ENCODE measurements around the gene PPP3CA.

The PPP3CA gene

DNA sequence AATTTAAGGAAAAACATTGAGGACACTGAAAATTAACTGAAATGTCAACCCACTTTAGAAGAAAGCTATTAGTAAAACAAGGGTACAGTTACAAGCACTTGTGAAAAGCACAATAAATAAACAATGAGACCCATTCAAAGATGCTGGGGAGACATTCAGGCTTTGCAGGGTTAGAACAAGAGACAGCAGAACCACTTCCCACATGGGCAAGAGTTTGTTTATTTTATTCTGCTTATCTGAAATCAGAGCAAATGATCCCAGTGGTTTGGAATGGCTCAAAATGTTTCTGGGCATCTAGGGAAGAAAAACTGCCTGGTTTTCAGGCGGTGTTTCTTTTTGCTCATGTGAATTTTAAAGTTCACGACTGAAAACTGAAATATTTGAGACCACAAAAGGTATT, 42.4 kb downstream of the PPP3CA start:
- Histone ChIP-seq H3K27ac (ENCODE audit: low read depth, low read length) (no peak overlapping the region), H3K9me3 (ENCODE audit: low read length) (no peaks in the 10 kb centered on the region), H3K4me1 (ENCODE audit: insufficient read depth, low read length) (peaks cover 20% of the 10 kb centered on the region), H3K9ac (ENCODE audit: low read length) (no peak overlapping the region), H3K27me3 (ENCODE audit: control insufficient read depth in 1 of 2, insufficient read depth in 2 of 2, low read length in 2 of 2) (no peaks in the 10 kb centered on the region), H3K4me3 (ENCODE audit: low read depth in 1 of 2, low read length in 2 of 2) (no peak overlapping the region), H3K36me3 (ENCODE audit: insufficient read depth, low read length) (no peaks in the 10 kb centered on the region)

DNA sequence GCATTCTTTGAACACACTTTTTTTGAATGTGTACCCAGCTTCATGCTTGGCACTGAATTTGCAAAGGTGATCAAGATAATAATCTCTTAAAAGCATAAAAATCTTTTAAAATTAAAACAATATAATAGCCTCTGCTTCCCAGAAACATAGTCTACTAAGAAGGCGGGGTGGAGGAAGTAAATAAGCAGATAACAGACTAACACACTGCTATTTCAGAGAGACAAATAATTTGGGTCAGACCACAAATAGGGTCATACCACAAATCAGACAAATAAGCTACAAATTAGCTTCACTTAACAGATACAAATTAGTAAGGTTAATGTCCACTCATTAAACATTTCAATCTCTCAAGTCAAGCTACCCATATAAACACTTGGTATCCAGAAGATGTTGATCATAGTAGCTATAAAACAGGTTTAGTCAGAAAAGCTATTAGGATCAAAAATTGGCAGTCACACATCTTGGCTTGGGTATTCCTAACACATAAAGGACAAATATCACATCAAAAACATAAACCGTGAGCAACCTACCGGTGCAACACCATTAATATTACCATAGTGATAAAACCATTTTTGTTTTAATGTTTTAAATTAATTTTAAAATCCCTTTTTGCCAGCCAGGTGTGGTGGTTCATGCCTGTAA, 47.3 kb downstream of the PPP3CA start:
- no peak overlapping the region for H3K4me3 ChIP-seq (ENCODE audit: low read depth in 1 of 2, low read length in 2 of 2)
- no peak overlapping the region for H3K9ac ChIP-seq (ENCODE audit: low read length)
- H3K27ac ChIP-seq (ENCODE audit: low read depth, low read length) = no peak overlapping the region
- no peaks in the 10 kb centered on the region for H3K27me3 ChIP-seq (ENCODE audit: control insufficient read depth in 1 of 2, insufficient read depth in 2 of 2, low read length in 2 of 2)
- peaks cover 4% of the 10 kb centered on the region for H3K4me1 ChIP-seq (ENCODE audit: insufficient read depth, low read length)
- H3K9me3 ChIP-seq (ENCODE audit: low read length) = no peaks in the 10 kb centered on the region
- no peaks in the 10 kb centered on the region for H3K36me3 ChIP-seq (ENCODE audit: insufficient read depth, low read length)

DNA sequence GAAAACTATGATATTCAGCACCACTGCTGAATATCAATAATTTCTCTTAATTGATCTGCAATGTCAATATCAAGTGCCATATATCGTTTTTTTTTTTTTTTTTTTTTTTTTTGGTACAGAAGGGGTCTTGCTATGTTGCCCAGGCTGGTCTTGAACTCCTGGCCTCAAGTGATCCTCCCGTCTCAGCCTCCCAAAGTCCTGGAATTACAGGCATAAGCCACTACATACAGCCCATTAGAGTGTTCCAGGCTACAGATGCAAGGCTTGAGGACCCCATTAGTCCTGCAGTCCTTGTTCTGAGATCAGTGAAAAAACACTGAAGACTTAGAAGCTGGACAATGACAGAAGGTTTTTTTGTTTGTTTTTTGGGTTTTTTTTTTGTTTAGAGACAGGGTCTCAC, 48.3 kb downstream of the PPP3CA start:
- no peaks in the 10 kb centered on the region for H3K9me3 ChIP-seq (ENCODE audit: low read length)
- H3K4me1 ChIP-seq (ENCODE audit: insufficient read depth, low read length) = no peaks in the 10 kb centered on the region
- H3K36me3 ChIP-seq (ENCODE audit: insufficient read depth, low read length) = no peaks in the 10 kb centered on the region
- no peak overlapping the region for H3K27ac ChIP-seq (ENCODE audit: low read depth, low read length)
- no peak overlapping the region for H3K4me3 ChIP-seq (ENCODE audit: low read depth in 1 of 2, low read length in 2 of 2)
- no peaks in the 10 kb centered on the region for H3K27me3 ChIP-seq (ENCODE audit: control insufficient read depth in 1 of 2, insufficient read depth in 2 of 2, low read length in 2 of 2)
- no peak overlapping the region for H3K9ac ChIP-seq (ENCODE audit: low read length)

DNA sequence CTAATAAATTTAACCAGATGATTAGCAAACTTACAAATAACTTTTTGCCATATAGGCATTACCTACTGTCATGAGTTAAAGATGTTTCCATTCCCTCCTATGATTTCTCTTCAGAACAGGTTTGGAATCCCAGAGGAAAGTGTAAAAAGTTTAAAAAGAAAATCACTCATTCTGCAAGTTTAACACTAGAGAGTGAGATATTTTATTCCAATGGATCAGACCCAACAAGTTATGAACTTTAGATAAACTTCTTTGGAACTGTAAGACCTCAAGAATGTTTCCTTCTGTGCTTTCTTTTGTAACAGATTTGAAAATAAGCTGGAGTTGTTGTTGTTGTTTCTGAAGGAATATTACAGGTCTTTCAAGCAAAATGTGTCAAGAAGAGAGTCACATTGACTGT, 51.6 kb downstream of the PPP3CA start:
- Histone ChIP-seq H3K4me1 (ENCODE audit: insufficient read depth, low read length) (peaks cover 10% of the 10 kb centered on the region), H3K27ac (ENCODE audit: low read depth, low read length) (no peak overlapping the region), H3K9me3 (ENCODE audit: low read length) (no peaks in the 10 kb centered on the region), H3K9ac (ENCODE audit: low read length) (no peak overlapping the region), H3K4me3 (ENCODE audit: low read depth in 1 of 2, low read length in 2 of 2) (no peak overlapping the region), H3K27me3 (ENCODE audit: control insufficient read depth in 1 of 2, insufficient read depth in 2 of 2, low read length in 2 of 2) (no peaks in the 10 kb centered on the region), H3K36me3 (ENCODE audit: insufficient read depth, low read length) (no peaks in the 10 kb centered on the region)

DNA sequence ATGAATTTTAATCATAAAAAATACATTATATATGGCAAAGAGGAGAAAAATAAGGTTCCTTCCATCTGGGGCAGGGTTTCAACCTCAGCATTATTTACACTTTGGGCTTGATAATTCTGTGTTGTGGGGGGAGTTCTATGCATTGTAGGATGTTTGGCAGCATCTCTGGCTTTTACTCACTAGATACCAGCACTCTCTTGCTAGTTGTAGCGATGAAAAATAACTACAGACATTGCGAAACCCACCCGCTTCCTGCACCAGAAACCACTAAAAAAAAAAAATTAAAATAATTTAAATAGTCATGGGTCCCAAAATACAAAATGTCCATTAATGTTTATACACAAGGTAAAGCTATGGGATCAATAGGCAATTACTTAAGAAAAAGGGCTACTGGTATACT, 52.7 kb downstream of the PPP3CA start:
- Histone ChIP-seq H3K9ac (ENCODE audit: low read length) (no peak overlapping the region), H3K36me3 (ENCODE audit: insufficient read depth, low read length) (no peaks in the 10 kb centered on the region), H3K9me3 (ENCODE audit: low read length) (no peaks in the 10 kb centered on the region), H3K4me1 (ENCODE audit: insufficient read depth, low read length) (peaks cover 13% of the 10 kb centered on the region), H3K4me3 (ENCODE audit: low read depth in 1 of 2, low read length in 2 of 2) (no peak overlapping the region), H3K27me3 (ENCODE audit: control insufficient read depth in 1 of 2, insufficient read depth in 2 of 2, low read length in 2 of 2) (no peaks in the 10 kb centered on the region), H3K27ac (ENCODE audit: low read depth, low read length) (no peak overlapping the region)

DNA sequence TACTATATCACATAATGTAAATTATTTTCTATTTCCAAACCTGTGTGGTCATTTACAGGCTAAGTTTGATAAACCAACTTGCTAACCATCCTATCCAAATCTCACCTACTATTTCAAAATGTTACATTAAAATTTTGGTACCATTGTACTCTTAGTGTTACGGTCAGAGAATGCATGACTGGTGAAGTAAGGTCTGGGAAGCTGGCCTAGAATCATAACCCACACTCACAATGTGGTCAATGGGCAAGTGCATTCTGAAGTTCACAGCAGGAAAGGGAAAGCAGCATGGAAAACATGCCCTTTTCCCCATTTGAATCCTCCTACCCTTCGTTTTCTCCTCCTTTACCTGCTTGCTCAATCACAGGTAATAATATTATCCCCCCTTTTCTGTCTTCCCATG, 54.4 kb downstream of the PPP3CA start:
- Histone ChIP-seq H3K9ac (ENCODE audit: low read length) (no peak overlapping the region), H3K9me3 (ENCODE audit: low read length) (no peaks in the 10 kb centered on the region), H3K27ac (ENCODE audit: low read depth, low read length) (no peak overlapping the region), H3K4me1 (ENCODE audit: insufficient read depth, low read length) (peaks cover 23% of the 10 kb centered on the region), H3K4me3 (ENCODE audit: low read depth in 1 of 2, low read length in 2 of 2) (no peak overlapping the region), H3K36me3 (ENCODE audit: insufficient read depth, low read length) (no peaks in the 10 kb centered on the region), H3K27me3 (ENCODE audit: control insufficient read depth in 1 of 2, insufficient read depth in 2 of 2, low read length in 2 of 2) (no peaks in the 10 kb centered on the region)

DNA sequence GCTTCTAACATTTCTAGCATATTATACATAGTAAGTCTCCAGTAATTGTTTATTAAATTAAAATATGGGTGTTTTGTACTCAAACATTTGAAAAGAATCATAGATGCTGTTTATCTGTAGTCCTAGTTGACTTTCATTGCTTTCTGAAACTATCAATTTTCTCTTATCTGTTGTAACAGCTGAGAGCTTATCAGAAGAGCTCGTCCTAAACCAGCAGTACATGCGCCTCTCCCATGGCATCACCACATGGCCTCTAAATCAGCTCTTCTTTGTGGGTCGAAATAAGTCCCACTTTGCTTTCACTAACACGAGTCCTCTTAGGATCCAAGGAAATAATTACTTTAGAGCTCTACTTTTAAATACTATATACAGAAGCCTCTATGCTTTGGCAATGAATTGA, 55.1 kb downstream of the PPP3CA start:
- Histone ChIP-seq H3K36me3 (ENCODE audit: insufficient read depth, low read length) (no peaks in the 10 kb centered on the region), H3K27ac (ENCODE audit: low read depth, low read length) (no peak overlapping the region), H3K4me3 (ENCODE audit: low read depth in 1 of 2, low read length in 2 of 2) (no peak overlapping the region), H3K27me3 (ENCODE audit: control insufficient read depth in 1 of 2, insufficient read depth in 2 of 2, low read length in 2 of 2) (no peaks in the 10 kb centered on the region), H3K9me3 (ENCODE audit: low read length) (no peaks in the 10 kb centered on the region), H3K4me1 (ENCODE audit: insufficient read depth, low read length) (peaks cover 29% of the 10 kb centered on the region), H3K9ac (ENCODE audit: low read length) (no peak overlapping the region)

DNA sequence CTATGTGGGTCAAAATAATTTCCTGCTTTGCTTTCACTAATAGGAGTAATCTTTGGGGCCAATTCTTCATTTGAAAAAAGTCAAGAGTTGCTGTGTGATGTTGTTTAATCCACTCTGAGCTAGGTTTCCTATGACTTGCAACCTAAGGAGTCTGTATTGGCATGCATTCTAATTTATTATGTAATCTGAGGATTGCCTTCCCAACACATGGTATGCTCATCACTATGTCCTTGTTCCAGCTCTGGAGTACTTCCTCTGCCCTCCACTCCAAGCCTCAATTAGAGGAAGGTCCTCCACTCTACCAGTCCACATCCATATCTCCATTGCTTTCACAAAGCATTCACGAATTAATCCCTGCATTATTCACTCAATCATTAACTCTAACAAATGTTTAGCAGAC, 56.1 kb downstream of the PPP3CA start:
- no peak overlapping the region for H3K27ac ChIP-seq (ENCODE audit: low read depth, low read length)

DNA sequence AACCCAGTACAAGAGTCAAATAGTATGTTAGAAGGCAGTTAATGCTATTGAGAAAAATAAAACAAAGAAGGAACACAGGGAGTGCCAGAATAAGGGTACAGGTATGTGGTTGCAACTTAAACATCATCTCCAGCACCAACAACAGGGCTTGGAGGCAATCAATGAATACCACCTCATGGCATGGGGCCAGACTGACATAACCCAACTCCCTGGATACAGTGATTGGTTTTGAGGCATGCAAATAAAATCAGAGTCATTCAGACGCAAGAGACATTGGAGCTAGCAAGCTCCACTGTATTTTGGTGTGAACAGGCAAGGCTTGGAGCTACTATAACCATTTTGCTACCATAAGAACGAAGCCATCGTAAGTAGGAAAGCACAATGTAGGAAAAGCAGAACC, 56.7 kb downstream of the PPP3CA start:
- Histone ChIP-seq H3K4me3 (ENCODE audit: low read depth in 1 of 2, low read length in 2 of 2) (no peak overlapping the region), H3K9me3 (ENCODE audit: low read length) (no peaks in the 10 kb centered on the region), H3K4me1 (ENCODE audit: insufficient read depth, low read length) (peaks cover 35% of the 10 kb centered on the region), H3K27me3 (ENCODE audit: control insufficient read depth in 1 of 2, insufficient read depth in 2 of 2, low read length in 2 of 2) (no peaks in the 10 kb centered on the region), H3K27ac (ENCODE audit: low read depth, low read length) (no peak overlapping the region), H3K36me3 (ENCODE audit: insufficient read depth, low read length) (no peaks in the 10 kb centered on the region), H3K9ac (ENCODE audit: low read length) (no peak overlapping the region)

More for the DNA sequence above, 56.1 kb downstream of the PPP3CA start:
- no peaks in the 10 kb centered on the region for H3K36me3 ChIP-seq (ENCODE audit: insufficient read depth, low read length)
- H3K9me3 ChIP-seq (ENCODE audit: low read length) = no peaks in the 10 kb centered on the region
- no peak overlapping the region for H3K9ac ChIP-seq (ENCODE audit: low read length)
- H3K27me3 ChIP-seq (ENCODE audit: control insufficient read depth in 1 of 2, insufficient read depth in 2 of 2, low read length in 2 of 2) = no peaks in the 10 kb centered on the region
- H3K4me1 ChIP-seq (ENCODE audit: insufficient read depth, low read length) = peaks cover 31% of the 10 kb centered on the region
- no peak overlapping the region for H3K4me3 ChIP-seq (ENCODE audit: low read depth in 1 of 2, low read length in 2 of 2)

DNA sequence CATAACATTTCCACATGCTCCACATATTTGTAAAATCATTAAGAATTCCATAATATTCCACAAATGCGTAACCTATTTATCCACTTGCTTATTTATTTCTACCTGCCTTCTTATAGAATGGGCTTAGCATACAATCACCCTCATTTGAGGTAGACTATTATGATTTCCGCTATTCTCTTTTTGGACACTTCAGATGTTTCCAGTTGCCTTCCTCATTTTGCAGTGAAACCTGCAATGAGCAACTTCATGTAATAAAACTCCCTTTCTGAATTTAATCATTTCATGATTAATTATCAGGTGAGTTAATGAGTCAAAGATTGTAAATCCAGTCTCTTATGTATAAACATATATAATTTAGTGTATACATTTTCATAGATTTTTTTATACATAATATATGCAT, 58.0 kb downstream of the PPP3CA start:
- H3K4me1 ChIP-seq (ENCODE audit: insufficient read depth, low read length) = peaks cover 43% of the 10 kb centered on the region
- H3K36me3 ChIP-seq (ENCODE audit: insufficient read depth, low read length) = no peaks in the 10 kb centered on the region
- H3K9me3 ChIP-seq (ENCODE audit: low read length) = no peaks in the 10 kb centered on the region
- no peak overlapping the region for H3K4me3 ChIP-seq (ENCODE audit: low read depth in 1 of 2, low read length in 2 of 2)
- H3K27ac ChIP-seq (ENCODE audit: low read depth, low read length) = no peak overlapping the region
- no peak overlapping the region for H3K9ac ChIP-seq (ENCODE audit: low read length)
- H3K27me3 ChIP-seq (ENCODE audit: control insufficient read depth in 1 of 2, insufficient read depth in 2 of 2, low read length in 2 of 2) = no peaks in the 10 kb centered on the region

DNA sequence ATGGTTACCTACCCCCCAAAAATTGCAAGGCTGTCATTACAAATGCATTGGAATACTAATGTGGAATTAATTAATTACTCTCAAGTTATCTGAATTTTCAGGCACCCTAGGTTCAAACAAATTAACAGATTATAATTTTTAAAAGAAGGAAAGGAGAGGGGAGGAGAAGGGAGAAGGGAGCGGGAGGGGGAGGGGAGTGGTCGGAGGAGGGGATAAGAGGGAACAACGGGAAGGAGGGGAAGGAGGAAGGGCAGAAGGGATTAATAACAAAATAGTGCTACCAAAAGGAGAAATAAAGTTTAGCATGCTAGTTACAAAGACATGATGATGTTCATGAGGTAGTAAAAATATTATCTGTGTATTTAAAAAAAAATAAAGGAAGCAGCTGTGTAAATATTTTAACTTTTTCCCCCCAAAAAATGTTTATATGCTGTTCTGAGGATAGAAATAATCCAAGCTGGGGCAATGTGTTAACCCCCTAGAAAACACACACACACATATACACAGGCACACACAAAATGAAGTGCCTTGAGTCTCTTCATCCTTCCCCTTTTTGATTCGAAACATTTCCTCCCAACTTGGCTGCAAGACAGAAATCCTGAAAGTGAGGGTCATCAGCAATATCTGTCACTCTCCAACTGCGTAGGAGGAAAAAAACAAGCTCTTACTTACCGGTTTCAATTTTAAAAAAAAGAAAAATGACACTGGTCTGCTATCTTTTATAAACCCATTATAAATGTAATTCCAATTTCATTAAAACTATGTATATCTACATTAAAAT, 58.8 kb downstream of the PPP3CA start:
- Histone ChIP-seq H3K4me3 (ENCODE audit: low read depth in 1 of 2, low read length in 2 of 2) (no peak overlapping the region), H3K9me3 (ENCODE audit: low read length) (no peaks in the 10 kb centered on the region), H3K36me3 (ENCODE audit: insufficient read depth, low read length) (no peaks in the 10 kb centered on the region), H3K9ac (ENCODE audit: low read length) (no peak overlapping the region), H3K27ac (ENCODE audit: low read depth, low read length) (no peak overlapping the region), H3K27me3 (ENCODE audit: control insufficient read depth in 1 of 2, insufficient read depth in 2 of 2, low read length in 2 of 2) (no peaks in the 10 kb centered on the region), H3K4me1 (ENCODE audit: insufficient read depth, low read length) (peaks cover 43% of the 10 kb centered on the region)

DNA sequence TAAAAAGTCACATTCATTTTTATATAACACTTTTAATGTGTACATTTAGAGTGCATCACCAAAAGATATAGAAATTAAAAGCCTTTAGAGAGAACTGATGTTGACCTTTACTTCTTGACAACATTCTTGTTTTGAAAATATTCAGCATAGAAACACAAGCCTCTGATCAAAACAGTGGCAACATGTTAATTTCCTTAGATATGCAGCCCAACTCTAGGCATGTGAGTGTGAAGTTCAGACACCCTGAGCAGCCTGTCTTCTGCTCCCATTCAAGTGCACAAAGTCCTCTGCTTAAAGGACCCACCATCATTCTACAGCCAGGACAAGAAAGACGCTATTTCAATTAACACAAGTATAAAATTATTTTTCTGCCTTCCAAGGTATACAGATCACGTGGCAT, 60.0 kb downstream of the PPP3CA start:
- Histone ChIP-seq H3K27ac (ENCODE audit: low read depth, low read length) (no peak overlapping the region), H3K9me3 (ENCODE audit: low read length) (no peaks in the 10 kb centered on the region), H3K4me1 (ENCODE audit: insufficient read depth, low read length) (peaks cover 43% of the 10 kb centered on the region), H3K36me3 (ENCODE audit: insufficient read depth, low read length) (no peaks in the 10 kb centered on the region), H3K4me3 (ENCODE audit: low read depth in 1 of 2, low read length in 2 of 2) (no peak overlapping the region), H3K27me3 (ENCODE audit: control insufficient read depth in 1 of 2, insufficient read depth in 2 of 2, low read length in 2 of 2) (no peaks in the 10 kb centered on the region), H3K9ac (ENCODE audit: low read length) (no peak overlapping the region)

All from muscle layer of colon (tissue), 2 donors.